T-helper 1 cell treated with Interleukin-12 subunit alpha and Interleukin-12 subunit beta and Interleukin-4 antibody, amounts not matched to agents 30 ng/mL and 1 ng/mL, for 36 hours (primary cell): ENCODE data around the gene GLI2. TPM values are rescaled to one million over a fixed set of nuclear protein-coding genes. Genes with fewer than 3 reads are reported as not detected.

Experiments
- intact Hi-C: fragments of 100-400 bp; cut with micrococcal nuclease; formaldehyde crosslinking; loops from one replicate; pipeline ENCODE4 v1.15.1; 2024
- total RNA-seq: library from RNA; stranded (reverse); gene quantifications from 2 replicates; pipeline ENCODE4 v1.2.3, GENCODE V29; 2022

GLI2 gene
- total RNA-seq, 1 donor from 2014 or later: 2.5 TPM

DNA sequence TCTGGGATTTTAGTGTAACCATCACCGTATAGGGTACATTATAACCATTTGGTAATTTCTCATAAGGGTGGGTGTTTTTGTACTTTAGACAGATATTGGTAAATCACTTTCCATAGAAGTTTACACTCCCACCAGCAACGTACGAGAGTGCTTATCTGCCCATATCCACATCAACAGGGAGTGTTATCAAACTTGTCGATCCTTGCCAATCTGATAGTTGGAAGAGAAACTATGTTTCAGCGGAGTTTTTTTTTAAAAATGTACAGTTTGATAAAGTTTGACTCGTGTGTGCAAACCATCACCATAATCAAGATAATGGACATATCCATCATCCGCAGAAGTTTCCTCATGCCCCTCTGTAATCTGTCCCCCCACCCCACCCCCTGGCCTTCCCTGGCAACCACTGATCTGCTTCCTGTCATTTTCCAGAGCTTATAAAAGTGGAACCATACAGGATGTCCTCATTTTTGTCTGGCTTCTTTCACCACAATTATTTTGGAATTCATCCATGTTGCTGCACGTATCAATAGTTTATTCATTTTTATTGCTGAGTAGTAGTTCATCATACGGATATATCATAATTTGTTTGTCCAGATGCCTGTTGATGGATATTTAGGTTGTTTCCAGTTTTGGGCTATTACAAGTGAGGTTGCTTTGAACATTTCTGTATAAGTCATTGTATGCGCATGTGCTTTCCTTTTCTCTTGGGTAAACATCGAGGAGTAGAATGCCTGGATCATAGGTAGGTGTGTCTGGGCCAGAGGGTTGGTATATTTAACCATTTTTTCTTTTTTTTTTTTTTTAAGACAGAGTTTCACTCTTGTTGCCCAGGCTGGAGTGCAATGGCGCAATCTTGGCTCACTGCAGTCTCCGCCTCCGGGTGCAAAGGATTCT is 18.6 kb downstream of the GLI2 start:
- intact Hi-C loops: no loop called here

DNA sequence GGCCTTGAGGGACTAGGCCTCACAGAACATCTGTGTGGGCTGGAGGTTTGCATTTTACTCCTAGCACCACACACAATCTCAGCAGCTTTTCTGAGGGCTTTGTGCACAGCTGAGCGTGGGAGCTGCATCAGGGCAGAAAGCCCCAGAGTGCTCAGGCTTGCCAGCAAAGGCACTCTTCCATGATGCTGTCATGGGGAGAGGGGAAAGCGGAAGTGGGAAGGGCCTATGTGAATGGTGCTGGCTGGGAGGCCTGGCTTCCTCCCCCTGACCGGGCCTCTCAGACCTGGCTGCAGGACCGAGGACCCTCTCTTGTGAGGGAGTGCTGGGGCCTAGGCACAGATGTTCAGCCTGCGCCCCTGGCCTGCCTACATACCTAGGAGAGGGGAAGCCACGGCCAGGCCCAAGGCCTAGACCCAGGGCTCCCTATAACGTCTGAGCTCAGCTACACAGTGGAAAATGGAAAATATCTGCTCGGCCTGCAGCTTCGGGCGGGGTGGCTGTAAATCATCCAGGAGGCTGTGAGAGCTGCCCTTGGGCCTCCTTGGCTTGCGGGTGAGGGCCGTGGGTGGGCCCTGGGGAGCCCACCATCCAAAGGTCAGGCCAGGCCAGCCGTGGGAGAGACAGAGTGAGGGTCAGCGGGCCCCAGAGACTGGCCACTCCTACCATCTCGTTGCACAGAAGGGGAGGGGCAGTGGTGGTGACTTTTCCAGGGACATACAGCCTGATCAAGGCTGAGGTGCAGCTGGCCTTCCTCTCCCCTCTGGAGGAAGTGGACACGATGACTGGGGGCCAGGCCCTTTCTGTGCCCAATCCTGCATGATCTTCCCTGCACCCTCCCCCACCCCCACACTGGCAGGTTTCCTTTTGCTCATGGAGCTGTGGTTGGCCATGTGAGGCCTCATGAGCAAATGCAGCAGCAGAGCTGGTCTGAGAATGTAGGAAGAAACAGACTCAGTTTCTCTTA is 22.8 kb downstream of the GLI2 start:
- intact Hi-C loops: no loop called here

GRCh38 chr2:120759543-120760331 is 24.1 kb downstream of the GLI2 start:
- intact Hi-C loops: no loop called here

DNA sequence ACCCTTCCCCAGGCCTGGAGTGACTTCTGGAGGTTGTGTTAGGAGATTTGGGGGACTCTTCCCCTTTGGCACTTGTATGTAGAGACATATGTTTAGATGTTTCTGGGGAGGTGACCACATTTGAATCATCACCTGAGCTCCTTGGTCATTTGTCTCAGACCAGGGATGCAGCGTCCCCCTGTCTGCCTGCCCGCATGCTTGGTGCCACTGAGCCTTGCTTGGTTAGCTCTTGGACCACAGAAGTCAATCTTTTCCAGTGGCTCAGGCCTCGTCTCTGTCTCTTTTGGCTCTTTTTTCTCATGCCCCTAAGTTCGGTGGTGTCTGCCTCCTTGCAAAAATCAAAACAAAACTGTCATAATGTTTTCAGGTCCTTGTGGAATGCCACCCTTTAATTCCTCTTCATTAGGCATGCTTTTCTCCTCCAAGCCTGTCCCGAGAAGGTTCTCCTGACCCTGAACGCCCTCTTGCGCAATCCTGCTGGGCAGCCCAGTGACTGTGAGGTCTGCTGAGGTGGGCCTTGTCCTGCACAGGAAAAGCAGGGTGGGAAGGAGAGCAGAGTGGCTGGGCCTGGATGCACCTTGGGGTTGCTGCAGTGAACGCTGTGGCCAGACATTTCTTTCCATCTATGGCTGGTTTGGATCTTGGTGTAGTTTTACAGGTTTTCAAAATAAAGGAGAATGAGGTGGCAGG is 24.9 kb downstream of the GLI2 start:
- intact Hi-C loops: no loop called here

DNA sequence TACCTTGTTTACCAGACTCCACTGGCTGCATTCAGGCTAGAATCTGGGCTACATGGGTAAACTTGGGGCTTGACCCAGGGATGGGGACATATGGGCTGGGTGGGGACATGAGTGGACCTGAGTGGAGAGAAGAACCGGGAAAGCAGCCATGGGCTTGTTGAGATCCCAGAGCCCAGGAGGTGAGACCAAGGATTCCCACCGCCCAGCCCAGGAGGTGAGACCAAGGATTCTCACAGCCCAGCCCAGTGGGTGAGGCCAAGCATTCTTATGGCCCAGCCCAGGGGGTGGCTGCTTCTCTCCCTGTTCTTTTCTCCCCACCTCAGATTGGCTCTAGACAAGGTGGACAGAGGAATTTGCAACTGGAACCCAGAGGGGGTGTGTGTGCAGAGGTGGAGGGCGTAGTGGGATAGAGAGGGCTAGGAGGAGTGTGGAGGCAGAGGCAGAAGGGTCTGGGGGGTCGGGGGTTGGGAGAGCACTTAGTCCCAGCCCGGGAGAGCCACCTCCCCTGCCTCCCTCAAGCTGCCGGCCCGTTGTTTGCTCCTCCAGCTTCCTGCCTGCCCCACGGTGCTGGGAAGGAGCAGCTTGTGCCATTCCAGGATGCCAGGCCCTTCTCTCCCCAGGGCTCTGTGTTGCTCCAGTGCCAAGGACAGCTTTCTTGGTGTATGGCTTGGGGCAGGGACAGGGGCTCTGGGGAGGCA is 25.6 kb downstream of the GLI2 start:
- intact Hi-C loops: no loop called here

- intact Hi-C loops: no loop called here
These were observed 26.2 kb downstream of the GLI2 start for GRCh38 chr2:120761911-120762310.

DNA sequence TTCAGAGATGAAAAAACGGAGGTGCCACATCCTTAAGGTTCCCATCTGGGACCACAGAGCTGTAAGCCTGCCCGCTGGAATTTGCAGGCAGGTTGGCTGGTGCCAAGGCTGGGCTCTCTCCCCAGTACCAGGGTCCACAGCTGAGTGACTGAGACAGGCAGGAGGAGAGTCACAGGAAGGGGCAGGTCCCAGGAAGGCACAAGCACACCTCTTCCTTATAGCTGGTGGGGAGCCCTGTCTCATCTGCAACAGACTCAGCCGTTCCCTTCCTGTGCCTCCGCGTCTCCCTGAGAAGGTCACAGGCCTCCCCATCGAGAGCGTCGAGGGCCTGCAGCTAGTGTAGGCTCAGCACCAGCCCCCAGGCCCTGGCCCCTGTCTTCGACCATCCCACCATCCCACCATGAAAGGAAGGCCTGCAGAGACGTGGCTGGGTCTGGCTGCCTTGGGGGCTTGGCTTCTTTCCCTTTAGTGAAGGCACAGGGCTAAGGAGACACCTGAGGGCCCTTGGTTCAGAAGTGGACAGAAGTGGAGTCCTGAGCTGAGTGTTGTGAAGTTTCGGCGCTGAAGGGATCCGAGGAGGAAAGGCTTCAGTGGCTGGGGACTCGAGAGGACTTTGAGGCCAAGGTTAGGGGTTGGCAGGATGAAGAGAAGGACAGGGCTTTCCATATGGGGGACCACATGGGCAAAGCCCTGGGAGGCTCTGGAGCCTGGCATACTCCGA is 26.8 kb downstream of the GLI2 start:
- intact Hi-C loops: no loop called here

GRCh38 chr2:120763508-120763907 is 27.8 kb downstream of the GLI2 start:
- intact Hi-C loops: no loop called here

GRCh38 chr2:120763931-120764330 is 28.3 kb downstream of the GLI2 start:
- intact Hi-C loops: no loop called here

- intact Hi-C loops: no loop called here
These were observed 28.8 kb downstream of the GLI2 start for GRCh38 chr2:120764492-120764891.

DNA sequence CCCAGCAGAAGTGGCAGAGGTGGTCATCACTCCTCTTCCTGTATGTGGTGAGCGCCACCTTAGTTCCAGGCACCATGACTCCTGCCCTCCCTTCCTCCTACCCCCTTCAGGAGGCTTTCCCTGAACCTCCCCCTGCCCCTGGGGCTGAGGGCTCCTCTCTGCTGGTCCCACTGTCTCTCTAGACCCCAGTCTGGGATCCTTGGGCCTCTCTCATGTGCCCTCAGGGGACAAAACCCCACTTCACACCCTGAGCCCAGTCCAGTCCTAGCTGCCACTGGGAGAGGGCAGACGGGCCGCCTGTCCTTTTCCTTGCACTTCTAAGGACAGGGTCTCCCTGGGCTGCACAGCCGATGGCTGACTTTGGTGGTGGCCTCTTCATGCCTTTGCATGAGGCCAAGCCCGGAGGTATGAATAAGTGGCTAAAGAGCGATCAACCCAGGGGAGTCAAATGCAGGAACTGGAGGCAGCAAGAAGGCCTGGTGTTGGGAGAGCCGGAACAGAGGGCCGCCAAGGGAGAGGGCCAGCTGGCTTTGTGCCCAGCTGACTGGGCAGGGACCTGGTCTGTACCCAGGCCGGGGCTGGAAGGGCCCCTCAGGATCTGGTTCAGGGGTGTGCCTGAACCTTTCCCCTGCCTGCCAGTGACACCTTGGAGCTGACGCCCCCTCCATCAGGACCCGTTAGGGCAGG is 29.5 kb downstream of the GLI2 start:
- intact Hi-C loops: no loop called here

DNA sequence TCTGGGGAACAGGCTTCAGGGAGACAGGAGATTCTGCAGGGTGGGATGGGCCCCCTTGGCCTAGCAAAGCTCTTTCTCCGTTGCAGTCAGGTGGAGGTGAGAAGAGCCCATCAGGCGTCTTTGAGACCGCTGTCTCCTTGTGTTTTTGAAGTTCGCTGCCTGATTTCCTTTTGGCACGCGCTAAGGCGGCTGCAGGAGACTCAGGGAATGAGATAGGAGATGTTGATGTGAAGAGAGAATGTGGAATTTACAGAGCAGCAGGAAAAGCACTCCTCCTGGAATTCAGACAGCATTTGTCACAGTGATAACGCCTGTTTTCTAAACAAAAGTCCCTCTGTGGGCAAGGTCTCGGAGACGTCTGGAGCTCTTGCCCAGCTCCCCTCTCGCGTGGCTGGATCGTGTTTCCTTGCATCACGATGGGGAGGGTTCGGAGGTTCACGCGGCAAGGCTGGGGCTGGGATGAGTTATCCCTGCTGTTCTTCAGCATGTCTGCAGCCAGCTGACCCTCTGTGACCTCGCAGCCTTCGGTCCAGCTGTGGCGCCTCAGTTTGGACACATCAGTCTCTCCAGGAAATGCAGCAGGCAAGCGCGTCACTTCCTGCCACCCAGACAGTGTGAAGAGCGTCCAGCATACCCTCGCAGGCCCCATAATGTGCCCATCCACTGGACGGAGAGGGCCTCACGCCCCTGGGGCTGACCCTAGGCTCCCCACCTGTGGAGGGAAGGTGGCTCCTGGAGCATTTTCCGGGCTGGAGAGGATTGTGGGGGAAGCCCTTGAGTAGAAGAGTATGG is 30.2 kb downstream of the GLI2 start:
- intact Hi-C loops: no loop called here

DNA sequence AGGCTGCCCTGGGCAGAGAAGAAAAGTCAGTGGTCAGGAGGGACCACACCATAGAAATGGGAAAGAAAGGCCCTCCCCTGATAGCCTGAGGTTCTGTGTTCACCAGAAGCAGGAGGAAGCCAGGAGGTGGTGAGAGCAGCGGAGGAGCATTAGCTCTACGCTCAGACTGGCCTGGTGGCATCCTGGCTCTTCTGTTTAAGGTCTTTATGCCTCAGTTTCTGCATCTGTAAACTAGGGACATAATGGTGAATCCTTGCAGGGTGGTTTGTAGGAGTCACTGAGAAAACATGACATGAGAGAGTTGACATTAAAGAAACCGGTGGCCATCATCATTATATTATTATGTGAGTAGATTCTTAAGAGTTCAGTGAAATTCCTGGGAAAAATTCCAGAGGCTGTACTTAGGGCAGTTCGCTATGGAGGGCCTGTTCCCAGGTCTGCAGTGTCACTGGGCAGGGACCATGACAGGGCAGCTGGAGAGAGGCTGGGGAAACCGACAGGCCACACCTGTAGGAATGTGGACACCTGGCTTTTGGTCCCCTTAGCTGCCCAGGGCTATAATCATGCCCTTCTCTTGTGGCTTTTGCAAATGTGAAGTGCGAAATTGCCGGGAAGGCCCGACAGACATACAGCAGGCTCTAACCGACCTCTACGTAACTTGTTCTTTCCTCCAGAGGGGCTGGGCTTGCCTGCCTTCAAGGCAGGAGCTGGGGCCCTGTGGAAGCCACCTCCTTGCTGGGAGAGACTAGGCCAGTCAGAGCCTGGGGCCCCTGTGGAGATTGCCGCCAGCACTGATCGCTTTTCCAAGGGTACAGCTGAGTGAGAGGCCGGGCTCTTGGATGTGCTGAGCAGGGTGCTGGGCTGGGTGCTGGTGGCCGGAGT is 31.0 kb downstream of the GLI2 start:
- intact Hi-C loops: no loop called here

- intact Hi-C loops: no loop called here
These were observed 31.9 kb downstream of the GLI2 start for GRCh38 chr2:120767486-120768005.

GRCh38 chr2:120768112-120769048 is 32.7 kb downstream of the GLI2 start:
- intact Hi-C loops: no loop called here
